GM12878 (cell line): ENCODE results near the gene BTBD9. TPM values are rescaled to one million over a fixed set of nuclear protein-coding genes. Genes with fewer than 3 reads are reported as not detected.

ENCODE experiments used
- ATAC-seq: fragments of 200-7000 bp; cut with Tn5 transposase; 3 replicates; pipeline ENCODE4 v1.9.1; 2020; ENCODE audit warnings: mild to moderate bottlenecking, moderate library complexity
- BruUV-seq: library from RNA; stranded (reverse); fragments of 400-500 nt; replicated peaks from 2 replicates; lab custom pipeline; 2021; lab: Mats Ljungman, UMichigan
- CTCF ChIA-PET: fragments of 300-600 bp; sonication (Branson Sonifier 250); formaldehyde crosslinking; extraction: SDS; loops from one replicate; lab custom pipeline; 2021; ENCODE audit warnings: inconsistent platforms; lab: Yijun Ruan, JAX
- POLR2A ChIA-PET: fragments of 350-600 bp; formaldehyde crosslinking; extraction: SDS; loops from one replicate; lab custom pipeline; 2021; ENCODE audit warnings: inconsistent platforms; lab: Charles Lee
- RAD21 ChIA-PET: fragments of 300-600 bp; sonication (Branson Sonifier 250); formaldehyde crosslinking; loops from one replicate; lab custom pipeline; 2023; ENCODE audit warnings: antibody characterized with exemption; ENCODE audit not compliant: unreplicated experiment; lab: Charles Lee
- SMC1A ChIA-PET: fragments of 300-600 bp; sonication (Branson Sonifier 250); formaldehyde crosslinking; loops from one replicate; lab custom pipeline; 2023; ENCODE audit not compliant: unreplicated experiment, uncharacterized antibody; lab: Charles Lee
- DNase-seq: peaks from one replicate; pipeline ENCODE4 v3.0.0-alpha.2; 2011; ENCODE audit warnings: low read depth, low spot score
- FAIRE-seq: peaks from 3 replicates; lab custom pipeline; 2011; peaks lifted over from hg19 to GRCh38; lab: Jason Lieb, UNC
- H2AFZ ChIP-seq: 2 replicates; pipeline ENCODE4 v1.6.0; 2011; ENCODE audit warnings: low read depth, low read length, control low read depth; ENCODE audit not compliant: control insufficient read depth
- H3K27ac ChIP-seq: 2 replicates; pipeline ENCODE4 v1.5.1; 2011; ENCODE audit warnings: control low read depth; ENCODE audit not compliant: control insufficient read depth, insufficient read depth
- H3K27me3 ChIP-seq, 2 experiments: replicated peaks in 1 of 2; 2 replicates each; pipeline versions ENCODE4 v1.6.0 to v1.6.1; 2011; ENCODE audit warnings: low read length in 1 of 2; ENCODE audit not compliant: control insufficient read depth in 2 of 2, insufficient read depth in 2 of 2
- H3K36me3 ChIP-seq, 2 experiments: 2 replicates each; pipeline ENCODE4 v1.5.1; 2011; ENCODE audit warnings: low read length in 1 of 2; ENCODE audit not compliant: control insufficient read depth in 2 of 2, insufficient read depth in 2 of 2
- H3K4me1 ChIP-seq: 2 replicates; pipeline ENCODE4 v1.6.1; 2011; ENCODE audit warnings: mild to moderate bottlenecking, low read length, moderate library complexity, mixed read lengths; ENCODE audit not compliant: control insufficient read depth, insufficient read depth
- H3K4me2 ChIP-seq: 2 replicates; pipeline ENCODE4 v1.6.0; 2011; ENCODE audit warnings: control low read depth; ENCODE audit not compliant: control insufficient read depth, insufficient read depth
- H3K4me3 ChIP-seq: fragments of 200-600 bp; sonication (generic); 2 replicates; pipeline ENCODE4 v1.5.1; 2016
- H3K79me2 ChIP-seq: 2 replicates; pipeline ENCODE4 v1.6.0; 2011; ENCODE audit warnings: low read length; ENCODE audit not compliant: control insufficient read depth, insufficient read depth
- H3K9ac ChIP-seq: 2 replicates; pipeline ENCODE4 v1.8.0; 2011; ENCODE audit warnings: low read length, control low read depth, mixed read lengths; ENCODE audit not compliant: control insufficient read depth, insufficient read depth
- H3K9me3 ChIP-seq: replicated peaks from 3 replicates; pipeline ENCODE4 v1.5.1; 2011; ENCODE audit warnings: mild to moderate bottlenecking, low read length; ENCODE audit not compliant: control insufficient read depth, insufficient read depth
- H4K20me1 ChIP-seq: 2 replicates; pipeline ENCODE4 v1.6.0; 2011; ENCODE audit not compliant: control insufficient read depth, insufficient read depth
- ATF2 ChIP-seq: IDR thresholded peaks from 2 replicates; pipeline ENCODE4 v1.6.1; 2012; ENCODE audit warnings: low read length, inconsistent platforms
- BCL11A ChIP-seq: IDR thresholded peaks from 2 replicates; pipeline ENCODE4 v1.6.1; 2011; ENCODE audit warnings: low read depth, low read length
- GABPA ChIP-seq: IDR thresholded peaks from 2 replicates; pipeline ENCODE4 v1.6.1; 2014; ENCODE audit warnings: antibody characterized with exemption, low read depth, mild to moderate bottlenecking, inconsistent platforms
- MEF2B ChIP-seq: fragments of 450-650 bp; IDR thresholded peaks from 2 replicates; pipeline ENCODE4 v1.6.1; 2018; ENCODE audit warnings: mild to moderate bottlenecking, moderate library complexity; ENCODE audit not compliant: partially characterized antibody, poor library complexity, severe bottlenecking
- PBX3 ChIP-seq: IDR thresholded peaks from 2 replicates; pipeline ENCODE4 v1.6.1; 2011; ENCODE audit warnings: mild to moderate bottlenecking, low read depth, low read length, moderate library complexity; ENCODE audit not compliant: insufficient replicate concordance
- USF1 ChIP-seq: IDR thresholded peaks from 2 replicates; pipeline ENCODE4 v1.6.1; 2011; ENCODE audit warnings: borderline replicate concordance, low read depth, mild to moderate bottlenecking, moderate library complexity, mixed read lengths, low read length; ENCODE audit not compliant: insufficient read depth; ENCODE audit errors: extremely low read length
- ZNF274 ChIP-seq: IDR thresholded peaks from one replicate; pipeline ENCODE4 v1.8.0; 2011; ENCODE audit not compliant: insufficient read length, insufficient read depth
- ZNF687 ChIP-seq: fragments of 450-650 bp; IDR thresholded peaks from 2 replicates; pipeline ENCODE4 v1.6.1; 2017; ENCODE audit warnings: mild to moderate bottlenecking, moderate library complexity
- WGBS: methylation state at CpG from one replicate; pipeline ENCODE4 v1.1.6; 2016; ENCODE audit warnings: low lambda C conversion rate; ENCODE audit not compliant: insufficient replicate concordance, insufficient coverage; ENCODE audit errors: missing lambda C conversion rate; 5-methylcytosine and 5-hydroxymethylcytosine counted together
- in situ Hi-C: fragments of 300-500 bp; cut with MboI; formaldehyde crosslinking; loops from 9 replicates; pipeline ENCODE4 v1.14.3; 2018; ENCODE audit warnings: mixed read lengths
- intact Hi-C: fragments of 100-400 bp; cut with micrococcal nuclease; formaldehyde crosslinking; loops from one replicate; pipeline ENCODE4 v1.14.2; 2022; ENCODE audit not compliant: unreplicated experiment
- polyA plus RNA-seq, 11 experiments: library from polyadenylated mRNA; depleted of rRNA in 4 of 11; unstranded in 6 of 11; stranded (reverse) in 5 of 11; fragments of >200 nt; fragmentation: Nextera tagmentation in 4 of 11; fragmentation: Illumina TruSeq in 1 of 11; extraction: Ambion mirVana in 4 of 11; extraction: Trizol in 1 of 11; gene quantifications; 1 replicate in 1 of 11; 2 replicates in 10 of 11; pipeline versions ENCODE4 v1.2.1 to v1.2.3, GENCODE V29; 2011 to 2016; ENCODE audit warnings: inconsistent platforms in 2 of 11, missing spikeins in 2 of 11, low read depth in 1 of 11
- total RNA-seq, 4 experiments: library from RNA; depleted of rRNA in 3 of 4; stranded (reverse); fragments of >200 nt in 3 of 4; fragmentation: Illumina TruSeq in 1 of 4; extraction: Trizol in 1 of 4; gene quantifications; 2 replicates each; pipeline versions ENCODE4 v1.2.1 to v1.2.3, GENCODE V29; 2013 to 2021

BTBD9 gene
- total and polyA plus RNA-seq, 10 of the 15 experiments (the other 5 are each of a cell fraction or from before 2014, with no cell fraction given) = 0.22 to 8.6 (median 4.6) TPM

GRCh38 chr6:38163186-38164130, 476.3 kb downstream of the BTBD9 start:
- Histone ChIP-seq H3K4me3 (no peak overlapping the region), H3K9me3 (no peaks in the 10 kb centered on the region), H3K27ac (no peak overlapping the region), H3K4me2 (no peak overlapping the region), H3K4me1 (no peaks in the 10 kb centered on the region), H3K27me3 (no peaks in the 10 kb centered on the region), H3K9ac (no peak overlapping the region), H3K79me2 (no peaks in the 10 kb centered on the region), H3K36me3 (no peaks in the 10 kb centered on the region; a peak in 2 of 4 replicates), H4K20me1 (no peaks in the 10 kb centered on the region), H2AFZ (no peak overlapping the region)
- FAIRE-seq (no peak), ATAC-seq (no peak), DNase-seq (no peak)
- ChIA-PET CTCF (interaction anchor here (0.5 kb wide), 1 partner anchor 304 kb away, joined by 3 read pairs; no protein-coding TSS in a partner anchor), SMC1A (no interaction called here), POLR2A (interaction anchor here (0.6 kb wide), 1 partner anchor 135 kb away, joined by 3 read pairs; no protein-coding TSS in a partner anchor), RAD21 (no interaction called here)
- BruUV-seq = no TSS peak
- TF ChIP-seq USF1 = no peak
- no peak for TF ChIP-seq ZNF274
- TF ChIP-seq PBX3 = no peak
- no peak for TF ChIP-seq ZNF687
- TF ChIP-seq GABPA = no peak
- no peak for TF ChIP-seq BCL11A
- TF ChIP-seq ATF2 = no peak
- TF ChIP-seq MEF2B = no peak
- in situ Hi-C loops = no loop called here
- intact Hi-C loops = no loop called here
- WGBS = 80% methylated on average over 29 of the region's 29 CpGs
